Upper lobe of left lung (tissue), 4 donors: ENCODE data around the gene MEGF6.

Source experiments
- CTCF ChIP-seq, 6 experiments: fragments of 450-650 bp in 4 of 6; fragments of 200-600 bp in 2 of 6; sonication (generic) in 2 of 6; IDR thresholded peaks; one replicate each; pipeline ENCODE4 v1.5.1; 2016 to 2019; ENCODE audit warnings: antibody characterized with exemption in 6 of 6
- POLR2A ChIP-seq, 4 donors: fragments of 450-650 bp; IDR thresholded peaks; one replicate each; pipeline ENCODE4 v1.5.1; 2016 to 2017; ENCODE audit warnings: antibody characterized with exemption in 4 of 4, mild to moderate bottlenecking in 2 of 4
- POLR2AphosphoS5 ChIP-seq, 2 donors: sonication (generic); formaldehyde crosslinking; IDR thresholded peaks; one replicate each; pipeline ENCODE4 v1.5.1; 2017; ENCODE audit warnings: antibody characterized with exemption in 2 of 2

GRCh38 chr1:3634059-3634800 lies 22.9 kb upstream of the MEGF6 start:
- TF ChIP-seq CTCF (IDR thresholded peaks at IDR 0.05) (no peak), POLR2AphosphoS5 (IDR thresholded peaks at IDR 0.05) (no peak), POLR2A (IDR thresholded peaks at IDR 0.05) (no peak)
